Neural progenitor cell (in vitro differentiated cells): ENCODE measurements around the gene NCDN. TPM values are rescaled to one million over a fixed set of nuclear protein-coding genes. Genes with fewer than 3 reads are reported as not detected.

Experiments used
- DNase-seq: peaks from one replicate; pipeline ENCODE4 v3.0.0-alpha.2; 2016; ENCODE audit warnings: low spot score
- H2AFZ ChIP-seq: fragments of 200-600 bp; sonication (generic); replicated peaks from 2 replicates; pipeline ENCODE4 v1.6.1; 2016; ENCODE audit warnings: antibody characterized with exemption
- H3F3A ChIP-seq: fragments of 200-600 bp; sonication (generic); 2 replicates; pipeline ENCODE4 v1.6.1; 2016; ENCODE audit warnings: antibody characterized with exemption, low read depth
- H3K27ac ChIP-seq: fragments of 200-600 bp; sonication (generic); 2 replicates; pipeline ENCODE4 v1.5.1; 2016; ENCODE audit warnings: mild to moderate bottlenecking
- H3K27me3 ChIP-seq: fragments of 200-600 bp; sonication (generic); 2 replicates; pipeline ENCODE4 v1.6.1; 2016; ENCODE audit warnings: mild to moderate bottlenecking, moderate library complexity
- H3K36me3 ChIP-seq: fragments of 200-600 bp; sonication (generic); 2 replicates; pipeline ENCODE4 v1.5.1; 2016
- H3K4me1 ChIP-seq: fragments of 200-600 bp; sonication (generic); 2 replicates; pipeline ENCODE4 v1.6.1; 2016; ENCODE audit warnings: mixed run types
- H3K4me2 ChIP-seq: fragments of 200-600 bp; sonication (generic); 2 replicates; pipeline ENCODE4 v1.6.1; 2016
- H3K4me3 ChIP-seq: fragments of 200-600 bp; sonication (generic); 2 replicates; pipeline ENCODE4 v1.5.1; 2016
- H3K79me2 ChIP-seq: fragments of 200-600 bp; sonication (generic); 2 replicates; pipeline ENCODE4 v1.6.1; 2016; ENCODE audit warnings: low read depth
- H3K9ac ChIP-seq: fragments of 200-600 bp; sonication (generic); 2 replicates; pipeline ENCODE4 v1.6.1; 2016
- H3K9me3 ChIP-seq: fragments of 200-600 bp; sonication (generic); 2 replicates; pipeline ENCODE4 v1.5.1; 2016; ENCODE audit warnings: low read depth
- H4K20me1 ChIP-seq: fragments of 200-600 bp; sonication (generic); 2 replicates; pipeline ENCODE4 v1.6.1; 2016; ENCODE audit warnings: low read depth
- H3K27ac Mint-ChIP-seq: 3 replicates; pipeline ENCODE4 v1.8.0; 2021; ENCODE audit warnings: mixed read lengths
- H3K27me3 Mint-ChIP-seq: 2 replicates; pipeline ENCODE4 v1.8.0; 2022; ENCODE audit warnings: low read depth, mild to moderate bottlenecking, inconsistent platforms, moderate library complexity, mixed read lengths; ENCODE audit not compliant: insufficient read depth
- H3K36me3 Mint-ChIP-seq: 3 replicates; pipeline ENCODE4 v1.8.0; 2021; ENCODE audit warnings: mixed read lengths
- H3K4me1 Mint-ChIP-seq: 3 replicates; pipeline ENCODE4 v1.8.0; 2021; ENCODE audit warnings: mixed read lengths
- H3K4me3 Mint-ChIP-seq: 3 replicates; pipeline ENCODE4 v1.8.0; 2021; ENCODE audit warnings: mild to moderate bottlenecking, moderate library complexity, mixed read lengths
- H3K9me3 Mint-ChIP-seq: 3 replicates; pipeline ENCODE4 v1.8.0; 2020; ENCODE audit warnings: mixed read lengths
- CTCF ChIP-seq: fragments of 200-600 bp; sonication (generic); IDR thresholded peaks from 2 replicates; pipeline ENCODE4 v1.5.1; 2017; ENCODE audit warnings: antibody characterized with exemption, mild to moderate bottlenecking
- EZH2 ChIP-seq: fragments of 200-600 bp; sonication (generic); IDR thresholded peaks from 2 replicates; pipeline ENCODE4 v1.6.1; 2017; ENCODE audit warnings: antibody characterized with exemption, mild to moderate bottlenecking, moderate library complexity
- EZH2phosphoT487 ChIP-seq: fragments of 200-600 bp; sonication (generic); IDR thresholded peaks from 2 replicates; pipeline ENCODE4 v1.6.1; 2017; ENCODE audit warnings: antibody characterized with exemption
- total RNA-seq: library from RNA; depleted of rRNA; stranded (reverse); fragments of >200 nt; gene quantifications from 2 replicates; pipeline ENCODE4 v1.2.3, GENCODE V29; 2015; ENCODE audit warnings: low replicate concordance

Gene NCDN
- total RNA-seq, 1 donor from 2014 or later = 5.8 TPM

GRCh38 chr1:35530946-35531345, 26.7 kb upstream of the NCDN start:
- Histone ChIP-seq H3K4me2 (no peak overlapping the region), H3K36me3 (peaks cover 7% of the 10 kb centered on the region), H2AFZ (no peak overlapping the region), H3K4me1 (no peaks in the 10 kb centered on the region), H3K27ac (no peak overlapping the region), H3K27me3 (no peaks in the 10 kb centered on the region), H3F3A (no peaks in the 10 kb centered on the region), H3K9me3 (no peaks in the 10 kb centered on the region), H4K20me1 (no peaks in the 10 kb centered on the region), H3K9ac (no peak overlapping the region), H3K4me3 (no peak overlapping the region), H3K79me2 (peaks cover 29% of the 10 kb centered on the region)
- H3K27me3 Mint-ChIP-seq = no peaks in the 10 kb centered on the region
- no peak for DNase-seq
- no peak overlapping the region for H3K27ac Mint-ChIP-seq
- peaks cover 43% of the 10 kb centered on the region for H3K9me3 Mint-ChIP-seq
- TF ChIP-seq EZH2 (no peak), EZH2phosphoT487 (no peak), CTCF (no peak)
- H3K36me3 Mint-ChIP-seq = peaks cover 54% of the 10 kb centered on the region
- H3K4me3 Mint-ChIP-seq = no peak overlapping the region
- no peaks in the 10 kb centered on the region for H3K4me1 Mint-ChIP-seq

DNA sequence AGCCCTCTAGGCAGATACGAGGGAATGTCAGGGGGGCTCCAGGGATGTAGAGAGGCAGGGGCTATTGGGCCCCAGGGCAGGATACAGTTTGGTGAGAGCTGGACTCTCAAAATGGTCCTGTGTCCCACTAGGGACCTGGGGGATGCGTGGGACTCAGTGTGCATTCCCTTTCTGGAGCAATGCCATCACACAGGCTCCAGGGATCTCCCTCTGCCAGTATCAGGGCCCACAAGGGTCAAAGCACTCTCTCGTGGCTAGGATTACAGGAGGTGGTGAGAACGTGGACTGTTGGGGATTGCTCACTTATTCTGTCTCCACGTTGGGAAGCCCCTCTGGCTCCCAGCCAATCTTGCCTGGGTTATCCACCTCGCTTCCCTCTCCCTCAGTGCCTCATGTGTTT, 26.2 kb upstream of the NCDN start:
- no peaks in the 10 kb centered on the region for H3K27me3 Mint-ChIP-seq
- Histone ChIP-seq H3K27ac (no peak overlapping the region), H3K27me3 (no peaks in the 10 kb centered on the region), H3K79me2 (peaks cover 33% of the 10 kb centered on the region), H3K4me2 (no peak overlapping the region), H3K36me3 (peaks cover 7% of the 10 kb centered on the region), H3K4me3 (no peak overlapping the region), H3K4me1 (no peaks in the 10 kb centered on the region), H3K9ac (no peak overlapping the region), H2AFZ (no peak overlapping the region), H3K9me3 (no peaks in the 10 kb centered on the region), H4K20me1 (no peaks in the 10 kb centered on the region), H3F3A (no peaks in the 10 kb centered on the region)
- H3K4me1 Mint-ChIP-seq = no peaks in the 10 kb centered on the region
- no peak for DNase-seq
- TF ChIP-seq EZH2phosphoT487 (no peak), EZH2 (no peak), CTCF (no peak)
- H3K27ac Mint-ChIP-seq = no peak overlapping the region
- peaks cover 43% of the 10 kb centered on the region for H3K9me3 Mint-ChIP-seq
- H3K4me3 Mint-ChIP-seq = no peak overlapping the region
- peaks cover 54% of the 10 kb centered on the region for H3K36me3 Mint-ChIP-seq

GRCh38 chr1:35532497-35533223, 24.9 kb upstream of the NCDN start:
- Histone ChIP-seq H4K20me1 (peaks cover 8% of the 10 kb centered on the region), H3K27ac (no peak overlapping the region), H3K36me3 (peaks cover 7% of the 10 kb centered on the region), H3F3A (no peaks in the 10 kb centered on the region), H3K4me3 (no peak overlapping the region), H3K79me2 (peaks cover 46% of the 10 kb centered on the region), H3K9me3 (no peaks in the 10 kb centered on the region), H3K27me3 (no peaks in the 10 kb centered on the region), H3K4me2 (no peak overlapping the region), H3K4me1 (peaks cover 2% of the 10 kb centered on the region), H3K9ac (no peak overlapping the region), H2AFZ (no peak overlapping the region)
- Mint-ChIP-seq H3K27ac (no peak overlapping the region), H3K4me1 (peaks cover 10% of the 10 kb centered on the region), H3K36me3 (peaks cover 50% of the 10 kb centered on the region), H3K4me3 (no peak overlapping the region), H3K27me3 (no peaks in the 10 kb centered on the region), H3K9me3 (peaks cover 35% of the 10 kb centered on the region)
- no peak for DNase-seq
- TF ChIP-seq EZH2phosphoT487 = no peak
- TF ChIP-seq CTCF = no peak
- TF ChIP-seq EZH2 = no peak
